Lung (tissue), 12 donors: Measurements from ENCODE around the gene SOBP. TPM values are rescaled to one million over a fixed set of nuclear protein-coding genes. Genes with fewer than 3 reads are reported as not detected.

Experiments
- ATAC-seq: fragments of 200-7000 bp; cut with Tn5 transposase; one replicate; pipeline ENCODE4 v1.9.1; 2020; ENCODE audit warnings: moderate number of reproducible peaks; ENCODE audit not compliant: insufficient read depth, low FRiP score
- DNase-seq, 3 donors: peaks; one replicate each; pipeline ENCODE4 v3.0.0-alpha.2; 2013 to 2017
- H3K27ac ChIP-seq, 2 donors: one replicate each; pipeline ENCODE4 v1.5.1; 2013; ENCODE audit warnings: mild to moderate bottlenecking in 2 of 2, moderate library complexity in 2 of 2, control low read depth in 1 of 2, inconsistent platforms in 1 of 2, low read depth in 1 of 2, low read length in 1 of 2
- H3K27me3 ChIP-seq, 3 donors: one replicate each; pipeline ENCODE4 v1.5.1; 2013; ENCODE audit warnings: low read length in 2 of 3; ENCODE audit not compliant: control insufficient read depth in 3 of 3, insufficient read depth in 3 of 3
- H3K36me3 ChIP-seq, 4 donors: one replicate each; pipeline ENCODE4 v1.5.1; 2013; ENCODE audit warnings: low read length in 4 of 4, mild to moderate bottlenecking in 1 of 4, moderate library complexity in 1 of 4; ENCODE audit not compliant: control insufficient read depth in 4 of 4, insufficient read depth in 4 of 4
- H3K4me1 ChIP-seq, 5 donors: one replicate each; pipeline ENCODE4 v1.5.1; 2013; ENCODE audit warnings: low read length in 5 of 5, mild to moderate bottlenecking in 2 of 5, moderate library complexity in 1 of 5; ENCODE audit not compliant: control insufficient read depth in 5 of 5, insufficient read depth in 5 of 5
- H3K4me3 ChIP-seq: one replicate; pipeline ENCODE4 v1.5.1; 2013; ENCODE audit warnings: mild to moderate bottlenecking, control low read depth, moderate library complexity
- H3K9ac ChIP-seq, 2 donors: one replicate each; pipeline ENCODE4 v1.5.1; 2013; ENCODE audit warnings: low read length in 2 of 2, control low read depth in 1 of 2; ENCODE audit not compliant: insufficient read depth in 1 of 2
- H3K9me3 ChIP-seq, 4 donors: one replicate each; pipeline ENCODE4 v1.5.1; 2013; ENCODE audit warnings: low read length in 3 of 4, mild to moderate bottlenecking in 1 of 4, moderate library complexity in 1 of 4; ENCODE audit not compliant: control insufficient read depth in 4 of 4, insufficient read depth in 3 of 4
- CTCF ChIP-seq: IDR thresholded peaks from 2 replicates; pipeline ENCODE4 v1.5.1; 2012; ENCODE audit warnings: mild to moderate bottlenecking; ENCODE audit errors: control extremely low read depth, extremely low read depth
- WGBS, 2 donors: extraction: QIAGEN DNeasy Blood & Tissue Kit; methylation state at CpG; one replicate each; pipeline ENCODE4 v1.1.7; 2013; 5-methylcytosine and 5-hydroxymethylcytosine counted together
- polyA plus RNA-seq, 2 donors: library from polyadenylated mRNA; stranded (reverse); fragments of 200-250 nt; gene quantifications; one replicate each; pipeline ENCODE4 v1.2.1, GENCODE V29; 2013
- total RNA-seq, 2 donors: library from RNA; depleted of rRNA in 1 of 2; stranded (reverse); fragments of >200 nt in 1 of 2; gene quantifications; one replicate each; pipeline ENCODE4 v1.2.1, GENCODE V29; 2014 to 2021
- donor health status: control.
- donor health status: control.
- donor health status: Bipolar disorder and iron deficiency.
- donor health status: healthy.
- donor health status: DM: yes; HTN: yes; CAD: no.

Gene SOBP
- total and polyA plus RNA-seq, 4 donors = 1.6 to 14.5 (median 5.8) TPM

- Histone ChIP-seq H3K27ac (no peak overlapping the region), H3K4me1 (peaks cover 0 to 6% (median 0%) of the 10 kb centered on the region in 5 donors), H3K9me3 (peaks cover 0 to 11% (median 3%) of the 10 kb centered on the region in 4 donors), H3K27me3 (no peaks in the 10 kb centered on the region), H3K9ac (no peak overlapping the region), H3K4me3 (no peak overlapping the region), H3K36me3 (peaks cover 0 to 1% (median 0%) of the 10 kb centered on the region in 4 donors)
- no peak for ATAC-seq
- 98 to 100% methylated on average over 2 of the region's 2 CpGs for WGBS, 2 donors
- no peak for TF ChIP-seq CTCF
- DNase-seq = no peak
Observed at GRCh38 chr6:107447663-107448216, 42.2 kb upstream of the SOBP start.

- WGBS, 2 donors = 58 to 83% methylated on average over 1 of the region's 1 CpG
- H3K27me3 ChIP-seq = no peaks in the 10 kb centered on the region
- no peak for TF ChIP-seq CTCF
- no peak overlapping the region for H3K9ac ChIP-seq
- no peak for DNase-seq
- no peak overlapping the region for H3K27ac ChIP-seq
- peaks cover 0 to 1% (median 0%) of the 10 kb centered on the region in 4 donors for H3K36me3 ChIP-seq
- no peak for ATAC-seq
- peaks cover 0 to 3% (median 0%) of the 10 kb centered on the region in 5 donors for H3K4me1 ChIP-seq
- peaks cover 0 to 11% (median 3%) of the 10 kb centered on the region in 4 donors for H3K9me3 ChIP-seq
- H3K4me3 ChIP-seq = no peak overlapping the region
Observed at GRCh38 chr6:107448776-107449175, 41.1 kb upstream of the SOBP start.

- Histone ChIP-seq H3K4me3 (peak overlapping the region; percentile 71), H3K9me3 (no peaks in the 10 kb centered on the region), H3K27me3 (no peaks in the 10 kb centered on the region), H3K4me1 (peaks cover 0 to 11% (median 2%) of the 10 kb centered on the region in 5 donors), H3K27ac (peak overlapping the region; percentile 54 to 99), H3K36me3 (peaks cover 0 to 3% (median 0%) of the 10 kb centered on the region in 4 donors), H3K9ac (peak overlapping the region; percentile 88)
- 0% methylated on average over 27 to 29 of the region's 29 CpGs for WGBS, 2 donors
- no peak for ATAC-seq
- DNase-seq = peak; percentile 29 to 39 (median 36)
- TF ChIP-seq CTCF = no peak
Observed at GRCh38 chr6:107458672-107459282, 31.1 kb upstream of the SOBP start.
